Muscle of leg (tissue), 11 donors: ENCODE measurements around the gene ACYP2. TPM values are rescaled to one million over a fixed set of nuclear protein-coding genes. Genes with fewer than 3 reads are reported as not detected.

Source experiments
- DNase-seq: peaks from one replicate; pipeline ENCODE4 v3.0.0; 2013
- H3K27ac ChIP-seq: one replicate; pipeline ENCODE4 v1.5.1; 2013; ENCODE audit warnings: mild to moderate bottlenecking, low read length, control low read depth
- H3K27me3 ChIP-seq: one replicate; pipeline ENCODE4 v1.6.1; 2013; ENCODE audit warnings: low read length; ENCODE audit not compliant: control insufficient read depth, insufficient read depth
- H3K36me3 ChIP-seq: one replicate; pipeline ENCODE4 v1.6.1; 2013; ENCODE audit warnings: low read length; ENCODE audit not compliant: control insufficient read depth, insufficient read depth
- H3K4me1 ChIP-seq: one replicate; pipeline ENCODE4 v1.6.1; 2013; ENCODE audit warnings: low read length; ENCODE audit not compliant: control insufficient read depth, insufficient read depth
- H3K4me3 ChIP-seq: one replicate; pipeline ENCODE4 v1.5.1; 2013; ENCODE audit warnings: low read length, control low read depth
- H3K9me3 ChIP-seq: replicated peaks from 2 replicates; pipeline ENCODE4 v1.6.1; 2013; ENCODE audit warnings: low read depth, low read length; ENCODE audit not compliant: control insufficient read depth
- WGBS: methylation state at CpG from one replicate; pipeline ENCODE4 v1.1.5; 2013; ENCODE audit warnings: missing lambda C conversion rate; ENCODE audit not compliant: insufficient coverage; 5-methylcytosine and 5-hydroxymethylcytosine counted together
- polyA plus RNA-seq, 8 donors: library from polyadenylated mRNA; unstranded; fragments of 120-200 nt; gene quantifications; one replicate each; pipeline versions ENCODE4 v1.2.1 to v1.2.3, GENCODE V29; 2013; ENCODE audit warnings: inconsistent platforms in 1 of 8, low replicate concordance in 1 of 8; ENCODE audit not compliant: insufficient read length in 8 of 8, insufficient read depth in 1 of 8
- total RNA-seq: library from RNA; stranded (reverse); fragments of 120-200 nt; gene quantifications from one replicate; pipeline ENCODE4 v1.2.4, GENCODE V29; 2013

Gene ACYP2
- total and polyA plus RNA-seq, 9 donors: 16.7 to 27.1 (median 22.8) TPM

DNA sequence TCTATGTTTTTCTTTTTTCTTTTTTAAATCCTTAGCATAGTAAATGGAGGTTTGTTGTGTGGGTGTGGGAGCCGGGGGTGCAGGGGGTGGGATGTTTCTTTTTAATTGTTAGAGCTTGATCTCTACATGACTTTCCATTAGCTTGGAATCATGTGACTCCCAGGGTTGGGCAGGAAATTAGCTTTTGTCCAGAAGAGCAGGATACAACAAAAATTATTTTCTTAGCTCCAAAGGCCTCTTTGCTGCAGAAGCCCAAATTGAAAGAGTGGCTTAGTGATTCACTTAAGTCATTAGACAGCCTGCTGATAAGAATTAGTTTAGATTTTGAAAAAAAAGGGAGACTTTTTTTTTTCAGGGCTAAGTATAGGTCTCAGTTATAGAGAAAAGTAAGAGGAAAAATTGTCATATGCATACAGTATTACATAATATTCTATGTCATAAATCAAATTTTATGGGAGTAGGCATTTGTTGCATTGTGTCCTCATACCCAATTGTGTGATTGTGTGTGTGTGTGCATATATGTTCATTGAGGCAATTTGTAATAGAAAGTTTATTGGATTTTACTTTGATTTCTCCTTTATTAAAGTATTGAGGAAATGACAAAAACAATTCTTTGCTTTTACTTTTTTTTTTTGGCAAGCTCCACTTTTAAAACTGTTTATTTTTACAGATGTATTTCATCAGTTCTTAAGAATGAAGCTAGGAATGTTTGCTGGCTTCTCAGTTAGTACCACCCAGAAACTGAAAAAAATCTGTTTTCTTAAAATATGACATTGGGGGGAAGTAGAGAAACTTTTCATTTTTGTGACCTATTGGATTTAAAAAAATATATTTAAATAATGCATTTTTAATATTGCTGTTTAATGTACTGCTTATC is 93.2 kb downstream of the ACYP2 start:
- Histone ChIP-seq H3K4me1 (peaks cover 2% of the 10 kb centered on the region), H3K36me3 (no peaks in the 10 kb centered on the region), H3K4me3 (no peak overlapping the region), H3K27me3 (no peaks in the 10 kb centered on the region), H3K9me3 (no peaks in the 10 kb centered on the region), H3K27ac (peak overlapping the region; percentile 83)
- peak; percentile 83 for DNase-seq
- no CpG with 5 or more reads among the region's 1 CpG for WGBS

DNA sequence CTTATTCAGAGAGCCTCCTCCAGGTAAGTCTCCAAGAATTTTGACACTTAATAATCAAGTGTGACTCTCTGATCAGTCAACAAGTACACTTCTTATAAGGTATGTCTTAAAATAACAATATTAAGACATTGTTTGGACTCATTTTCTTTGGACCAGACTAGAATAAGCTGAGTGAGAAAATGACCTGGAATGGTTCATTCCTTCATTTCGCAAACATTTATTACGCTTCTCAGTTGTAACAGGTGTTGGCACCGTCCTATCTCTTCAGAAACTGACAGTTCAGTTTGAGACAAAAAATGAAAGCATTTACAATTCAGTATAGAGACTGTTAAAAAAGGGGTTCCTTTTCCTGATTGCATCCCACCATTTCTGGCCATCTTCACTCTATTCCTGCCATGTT is 94.0 kb downstream of the ACYP2 start:
- peak overlapping the region; percentile 83 for H3K27ac ChIP-seq

DNA sequence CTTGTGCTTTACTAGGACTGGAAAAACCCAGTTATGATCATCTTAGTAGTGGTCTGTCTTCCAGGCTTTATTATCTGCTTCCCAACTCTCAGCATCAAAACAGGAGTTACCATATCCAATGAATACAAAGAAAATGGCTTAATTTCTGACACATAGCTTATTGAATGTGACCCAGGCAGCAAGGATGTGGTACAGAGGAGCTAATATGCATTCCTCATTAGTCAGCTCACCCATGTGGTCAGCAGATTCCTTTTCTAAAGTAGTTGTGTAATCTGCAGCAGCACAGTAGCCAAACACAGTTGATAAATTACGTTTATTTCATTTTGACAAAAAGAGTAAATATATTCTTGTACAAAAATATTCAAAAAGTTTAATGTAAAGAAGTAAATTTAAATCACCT is 97.0 kb downstream of the ACYP2 start:
- Histone ChIP-seq H3K9me3 (peaks cover 4% of the 10 kb centered on the region), H3K36me3 (no peaks in the 10 kb centered on the region), H3K27me3 (no peaks in the 10 kb centered on the region), H3K4me3 (no peak overlapping the region), H3K27ac (no peak overlapping the region), H3K4me1 (peaks cover 2% of the 10 kb centered on the region)
- DNase-seq: no peak
- no CpG with 5 or more reads among the region's 1 CpG for WGBS

More for the DNA sequence above, 94.0 kb downstream of the ACYP2 start:
- DNase-seq: peak; percentile 35
- Histone ChIP-seq H3K4me1 (peaks cover 2% of the 10 kb centered on the region), H3K9me3 (no peaks in the 10 kb centered on the region), H3K4me3 (no peak overlapping the region), H3K27me3 (no peaks in the 10 kb centered on the region), H3K36me3 (no peaks in the 10 kb centered on the region)
- WGBS: 80% methylated on average over 2 of the region's 3 CpGs

DNA sequence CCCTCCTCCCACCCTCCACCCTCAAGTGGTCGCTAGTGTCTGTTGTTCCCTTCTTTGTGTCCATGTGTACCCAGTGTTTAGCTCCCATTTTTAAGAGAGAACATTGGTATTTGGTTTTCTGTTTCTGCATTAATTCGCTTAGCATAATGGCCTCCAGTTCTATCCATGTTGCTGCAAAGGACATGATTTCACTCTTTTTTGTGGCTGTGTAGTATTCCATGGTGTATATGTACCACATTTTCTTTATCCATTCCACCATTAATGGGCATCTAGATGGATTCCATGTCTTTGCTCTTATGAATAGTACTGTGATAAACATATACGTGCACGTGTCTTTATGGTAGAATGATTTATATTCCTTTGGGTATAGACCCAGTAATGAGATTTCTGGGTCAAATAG is 97.7 kb downstream of the ACYP2 start:
- no peak overlapping the region for H3K4me3 ChIP-seq
- no peaks in the 10 kb centered on the region for H3K36me3 ChIP-seq
- H3K27me3 ChIP-seq: no peaks in the 10 kb centered on the region
- H3K4me1 ChIP-seq: peaks cover 2% of the 10 kb centered on the region
- peaks cover 4% of the 10 kb centered on the region for H3K9me3 ChIP-seq
- WGBS: no CpG with 5 or more reads among the region's 4 CpGs
- no peak overlapping the region for H3K27ac ChIP-seq
- DNase-seq: no peak

DNA sequence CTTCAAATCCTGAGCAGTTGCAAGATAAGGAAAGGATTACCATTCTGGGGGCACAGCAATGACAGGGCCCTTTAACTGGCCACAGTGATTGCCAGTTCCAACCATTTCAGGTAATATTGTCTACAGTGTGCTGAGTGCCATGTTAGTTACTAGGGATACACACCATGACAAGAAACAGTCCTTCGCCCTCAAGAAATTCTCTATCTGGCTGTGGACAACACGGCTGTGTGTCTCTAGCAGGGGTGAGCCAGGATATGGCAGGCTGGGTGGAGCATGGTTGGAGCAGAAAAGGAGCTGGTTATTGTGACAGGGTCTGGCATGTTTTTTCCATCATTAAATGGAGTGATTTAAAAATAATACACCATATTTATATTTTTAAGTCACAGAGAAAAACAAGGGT is 109.6 kb downstream of the ACYP2 start:
- Histone ChIP-seq H3K27me3 (no peaks in the 10 kb centered on the region), H3K4me3 (no peak overlapping the region), H3K36me3 (no peaks in the 10 kb centered on the region), H3K4me1 (no peaks in the 10 kb centered on the region), H3K27ac (no peak overlapping the region), H3K9me3 (no peaks in the 10 kb centered on the region)
- no peak for DNase-seq
- WGBS: no CpG with 5 or more reads among the region's 2 CpGs

DNA sequence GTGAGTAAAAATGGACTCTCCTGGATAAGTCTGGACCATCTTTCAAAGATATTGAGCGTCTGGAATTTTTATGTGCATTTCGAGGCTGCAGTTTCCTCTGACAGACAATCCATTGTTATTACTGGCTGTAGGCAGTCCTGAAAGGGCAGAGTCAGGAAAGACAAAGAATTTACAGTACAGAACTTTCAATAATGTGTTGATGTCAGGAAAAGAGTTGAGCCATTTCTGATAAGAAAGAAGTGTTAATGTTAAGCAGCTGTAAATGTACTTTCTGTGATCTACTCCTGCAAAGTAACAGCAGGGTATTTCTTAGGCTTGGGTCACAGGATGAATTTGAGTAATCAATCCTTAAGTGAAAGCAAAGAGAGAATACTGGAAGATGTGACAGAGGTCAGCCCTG is 110.8 kb downstream of the ACYP2 start:
- Histone ChIP-seq H3K27me3 (no peaks in the 10 kb centered on the region), H3K4me3 (no peak overlapping the region), H3K4me1 (no peaks in the 10 kb centered on the region), H3K9me3 (no peaks in the 10 kb centered on the region), H3K27ac (peak overlapping the region; percentile 60), H3K36me3 (no peaks in the 10 kb centered on the region)
- 32% methylated on average over 2 of the region's 2 CpGs for WGBS
- peak; percentile 36 for DNase-seq

DNA sequence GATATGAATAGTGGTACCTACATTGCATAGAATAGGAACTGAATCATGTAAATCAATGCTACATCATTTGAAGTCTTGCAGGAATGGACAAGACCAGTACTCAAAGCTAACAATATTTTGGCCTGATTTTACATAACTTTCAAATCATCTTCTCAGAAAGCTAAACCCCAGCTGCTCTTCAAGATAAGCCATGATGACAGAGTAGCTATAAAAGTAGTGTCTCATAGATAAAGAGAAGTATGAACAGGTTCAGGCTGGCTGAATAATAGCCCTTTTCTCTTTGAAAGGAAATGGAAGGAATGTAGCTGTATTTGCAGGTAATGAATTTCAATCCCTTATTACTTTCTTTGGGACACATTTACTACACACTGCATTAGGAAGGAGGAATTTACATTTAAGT is 112.4 kb downstream of the ACYP2 start:
- DNase-seq: no peak
- Histone ChIP-seq H3K4me1 (no peaks in the 10 kb centered on the region), H3K27me3 (no peaks in the 10 kb centered on the region), H3K9me3 (no peaks in the 10 kb centered on the region), H3K27ac (no peak overlapping the region), H3K36me3 (no peaks in the 10 kb centered on the region), H3K4me3 (no peak overlapping the region)

DNA sequence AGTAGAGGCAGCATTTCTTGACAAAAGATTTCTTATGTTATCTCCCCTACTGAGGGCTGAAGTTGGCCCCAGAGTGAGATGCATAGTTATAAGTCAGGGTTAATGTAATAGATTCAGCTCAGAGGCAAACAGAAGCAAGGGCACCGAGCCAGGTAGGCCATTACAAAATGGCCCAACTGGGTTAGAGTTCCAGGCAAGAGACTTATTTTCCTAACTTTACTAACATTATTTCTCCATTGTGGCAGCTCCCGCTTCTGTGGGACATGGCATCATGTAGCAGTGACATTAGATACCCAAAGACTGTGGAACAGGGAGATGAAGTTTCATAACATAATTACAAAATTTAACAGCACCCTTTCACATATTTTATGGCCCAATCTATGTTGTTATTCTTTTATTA is 113.5 kb downstream of the ACYP2 start:
- Histone ChIP-seq H3K4me3 (no peak overlapping the region), H3K27ac (no peak overlapping the region), H3K4me1 (no peaks in the 10 kb centered on the region), H3K36me3 (no peaks in the 10 kb centered on the region), H3K27me3 (no peaks in the 10 kb centered on the region), H3K9me3 (no peaks in the 10 kb centered on the region)
- WGBS: no CpG with 5 or more reads among the region's 2 CpGs
- peak; percentile 41 for DNase-seq

DNA sequence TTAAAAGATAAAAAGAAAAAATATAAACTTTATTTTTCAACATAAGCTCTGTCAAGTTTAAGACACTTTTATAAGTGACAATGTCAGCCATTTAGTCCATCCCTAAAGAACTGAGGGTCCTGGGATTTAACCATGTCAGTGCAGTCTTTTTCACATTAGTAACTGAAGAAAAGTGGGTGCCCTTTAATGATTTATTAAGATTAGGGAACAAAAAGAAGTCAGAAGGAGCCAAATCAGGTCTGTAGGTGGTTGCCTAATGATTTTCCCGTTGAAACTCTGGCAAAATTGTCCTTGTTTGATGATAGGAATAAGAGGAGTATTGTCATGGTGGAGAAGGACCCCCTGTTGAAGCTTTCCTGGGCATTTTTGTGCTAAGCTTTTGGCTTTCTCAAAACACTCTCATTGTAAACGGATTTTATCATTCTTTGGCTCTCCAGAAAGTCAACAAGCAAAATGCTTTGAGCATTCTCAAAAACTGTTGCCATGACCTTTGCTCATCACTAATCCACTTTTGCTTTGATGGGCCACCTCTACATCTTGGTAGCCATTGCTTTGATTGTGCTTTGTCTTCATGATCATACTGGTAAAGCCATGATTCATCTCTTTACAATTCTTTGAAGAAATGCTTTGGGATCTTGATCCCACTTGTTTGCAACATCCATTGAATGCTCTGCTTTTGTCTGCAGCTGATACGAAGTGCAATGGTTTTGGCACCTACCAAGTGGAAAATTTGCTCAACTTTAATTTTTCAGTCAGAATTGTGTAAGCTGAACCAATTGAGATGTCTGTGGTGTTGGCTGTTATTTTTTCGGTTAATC is 118.6 kb downstream of the ACYP2 start:
- H3K4me3 ChIP-seq: no peak overlapping the region
- no peak overlapping the region for H3K27ac ChIP-seq
- no peaks in the 10 kb centered on the region for H3K36me3 ChIP-seq
- no peaks in the 10 kb centered on the region for H3K27me3 ChIP-seq
- H3K4me1 ChIP-seq: no peaks in the 10 kb centered on the region
- no peak for DNase-seq
- no peaks in the 10 kb centered on the region for H3K9me3 ChIP-seq
- WGBS: 76% methylated on average over 2 of the region's 4 CpGs

DNA sequence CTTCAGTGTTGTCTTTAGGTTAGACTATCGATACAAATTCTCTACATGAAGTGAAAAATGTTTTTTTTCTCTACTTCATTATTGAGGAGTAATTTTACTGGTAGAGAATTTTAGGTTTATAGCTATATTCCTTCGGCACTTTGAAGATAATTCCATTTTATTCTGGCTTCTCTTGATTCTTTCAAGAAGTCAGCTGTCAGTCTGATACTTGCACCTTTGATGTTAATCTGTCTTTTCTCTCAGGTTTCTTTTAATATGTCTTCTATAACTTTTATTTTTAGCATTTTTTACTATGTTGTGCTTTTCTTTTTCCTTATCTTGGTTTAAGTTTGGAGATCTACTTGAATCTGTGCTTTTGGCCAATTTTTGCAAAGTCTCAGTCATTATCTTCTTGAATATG is 122.0 kb downstream of the ACYP2 start:
- WGBS: no CpG with 5 or more reads among the region's 2 CpGs
- H3K4me1 ChIP-seq: peaks cover 3% of the 10 kb centered on the region
- H3K27me3 ChIP-seq: no peaks in the 10 kb centered on the region
- no peaks in the 10 kb centered on the region for H3K36me3 ChIP-seq
- DNase-seq: no peak
- H3K27ac ChIP-seq: no peak overlapping the region
- no peak overlapping the region for H3K4me3 ChIP-seq
- no peaks in the 10 kb centered on the region for H3K9me3 ChIP-seq
